Activated CD8-positive, alpha-beta memory T cell treated with anti-CD3 and anti-CD28 coated beads, Interleukin-2, amount 10 ng/mL, durations not matched to agents 7 days and 5 days (primary cell): Measurements from ENCODE around the gene TTC5. TPM values are rescaled to one million over a fixed set of nuclear protein-coding genes. Genes with fewer than 3 reads are reported as not detected.
"Not testable (repeated sequence)": the region's sequence is repeated elsewhere in the genome, so short reads cannot be mapped to it uniquely, and the experiment has no call there.

Experiments
- ATAC-seq: fragments of 150-1000 bp; cut with Tn5 transposase; one replicate; pipeline ENCODE4 v1.10.0; 2021; ENCODE audit warnings: moderate library complexity
- CTCF ChIA-PET: fragments of 350-600 bp; sonication (Branson Sonifier 250); formaldehyde crosslinking; loops from one replicate; lab custom pipeline; 2021; ENCODE audit warnings: antibody characterized with exemption; lab: Charles Lee
- DNase-seq: peaks from one replicate; pipeline ENCODE4 v3.0.0-alpha.2; 2020
- H3K27ac Mint-ChIP-seq: one replicate; pipeline ENCODE4 v1.8.0; 2021; ENCODE audit warnings: mild to moderate bottlenecking, mixed read lengths
- H3K27me3 Mint-ChIP-seq: one replicate; pipeline ENCODE4 v1.8.0; 2021; ENCODE audit warnings: mixed read lengths
- H3K36me3 Mint-ChIP-seq: one replicate; pipeline ENCODE4 v1.8.0; 2021; ENCODE audit warnings: mild to moderate bottlenecking, mixed read lengths
- H3K4me1 Mint-ChIP-seq: one replicate; pipeline ENCODE4 v1.8.0; 2021; ENCODE audit warnings: mixed read lengths
- H3K4me3 Mint-ChIP-seq: one replicate; pipeline ENCODE4 v1.8.0; 2021; ENCODE audit warnings: mild to moderate bottlenecking, moderate library complexity, mixed read lengths
- H3K9me3 Mint-ChIP-seq: one replicate; pipeline ENCODE4 v1.8.0; 2022; ENCODE audit warnings: low read depth, mixed read lengths
- total RNA-seq, 2 experiments: library from RNA; stranded (reverse); gene quantifications; one replicate each; pipeline ENCODE4 v1.2.3, GENCODE V29; 2021

The TTC5 gene
- total RNA-seq, result 10 to 100 TPM; 22.4 to 24.4 TPM

DNA sequence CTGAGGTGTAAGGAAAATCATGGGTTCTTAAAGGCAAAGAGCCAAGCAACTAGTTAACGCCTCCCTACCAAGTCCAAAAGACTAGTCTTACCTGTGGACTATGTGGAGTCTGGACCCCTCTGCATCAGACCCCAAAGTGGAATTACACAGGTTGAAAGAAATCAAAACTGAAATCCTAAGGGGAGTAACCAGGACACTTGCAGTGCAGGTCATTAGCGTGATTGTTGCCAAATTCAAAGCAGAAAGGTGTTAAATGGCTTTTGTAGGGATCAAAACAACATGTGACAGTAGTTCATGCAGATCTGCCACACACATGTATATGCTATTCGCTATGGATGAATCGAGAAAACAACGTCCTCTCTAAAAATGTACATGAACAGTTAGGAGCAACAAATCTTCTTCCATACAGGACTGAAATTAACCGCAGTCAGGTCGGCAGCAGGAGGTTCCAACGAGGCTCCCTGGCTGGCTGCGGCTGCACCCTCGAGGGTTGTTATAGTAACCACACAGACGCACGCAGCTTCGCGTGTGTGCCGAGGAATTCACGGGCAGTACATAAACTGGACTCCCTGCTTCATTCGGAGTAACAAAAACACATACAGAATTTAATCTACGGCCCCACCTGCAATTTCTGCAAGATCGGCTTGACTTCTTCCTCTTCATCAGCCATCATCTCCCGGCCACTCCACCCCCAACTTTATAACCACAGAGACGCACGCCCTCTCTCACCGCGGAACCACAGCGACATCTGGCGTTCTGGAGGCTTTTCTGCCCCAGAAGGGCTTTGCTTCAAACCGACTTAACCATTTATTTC is at the start of gene TTC5:
TSS of gene TTC5 (minus strand) at position 687 of the 814 bp plus-strand sequence. CDS start at position 673, 14 bp downstream.
- Mint-ChIP-seq H3K27ac (peak within 1 kb of the TSS; percentile 76), H3K4me1 (peaks cover 32% of the 10 kb centered on the region), H3K27me3 (no peaks in the 10 kb centered on the region), H3K36me3 (peaks cover 13% of the 10 kb centered on the region), H3K9me3 (no peaks in the 10 kb centered on the region), H3K4me3 (peak within 1 kb of the TSS; percentile 82)
- ATAC-seq (peak; percentile 95), DNase-seq (peak; percentile 92)
- CTCF ChIA-PET, result interaction anchor here (1.0 to 1.3 kb wide), 3 partner anchors 11 to 36 kb away, joined by 3 to 4 read pairs (median 3); no protein-coding TSS in a partner anchor

DNA sequence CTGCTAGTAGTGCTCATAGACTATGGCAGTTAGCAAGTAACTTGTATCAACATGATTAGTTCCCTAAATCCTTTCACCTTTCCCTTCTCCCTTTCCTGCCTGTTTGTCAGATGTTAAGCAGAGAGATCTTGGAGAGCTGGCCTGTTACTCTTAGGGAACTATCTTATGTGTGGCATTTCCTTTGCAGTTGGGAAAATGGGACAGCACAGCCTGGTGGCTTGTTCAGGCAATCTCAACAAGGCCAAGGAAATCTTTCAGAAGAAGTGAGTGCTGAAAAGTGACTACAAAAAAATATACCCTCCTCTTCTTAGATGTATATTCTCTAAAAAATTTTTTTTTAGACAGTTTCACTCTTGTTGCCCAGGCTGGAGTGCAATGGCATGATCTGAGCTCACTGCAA is 45.1 kb upstream of the TTC5 start:
- Mint-ChIP-seq H3K4me1 (peaks cover 10% of the 10 kb centered on the region), H3K4me3 (no peak overlapping the region), H3K9me3 (no peaks in the 10 kb centered on the region), H3K27me3 (no peaks in the 10 kb centered on the region), H3K36me3 (peaks cover 59% of the 10 kb centered on the region), H3K27ac (no peak overlapping the region)
- CTCF ChIA-PET, result interaction anchor here (1.3 kb wide), 1 partner anchor 23 kb away, joined by 3 read pairs; no protein-coding TSS in a partner anchor
- DNase-seq, result no peak
- no peak for ATAC-seq

DNA sequence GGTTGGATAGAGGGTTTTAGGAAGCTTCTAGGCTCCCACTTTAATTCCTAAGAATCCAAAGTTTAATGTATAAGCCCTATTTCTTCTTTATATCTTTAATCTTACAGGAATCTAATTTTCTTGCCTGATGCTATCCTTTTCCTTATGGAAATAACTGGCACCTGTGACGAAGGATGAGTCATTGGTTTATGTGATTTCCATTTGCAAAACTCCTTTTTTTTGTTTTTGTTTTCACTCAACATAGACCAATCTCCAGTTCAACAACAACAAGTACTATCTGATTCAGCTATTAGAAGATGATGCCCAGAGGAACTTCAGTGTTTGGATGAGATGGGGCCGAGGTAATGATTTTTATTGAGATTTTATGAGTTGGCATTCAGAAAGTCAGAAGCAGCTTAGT is 44.5 kb upstream of the TTC5 start:
- peak overlapping the region; percentile 0 for H3K27ac Mint-ChIP-seq
- peaks cover 12% of the 10 kb centered on the region for H3K4me1 Mint-ChIP-seq
- ATAC-seq (no peak), DNase-seq (no peak)
- no peaks in the 10 kb centered on the region for H3K9me3 Mint-ChIP-seq
- no peak overlapping the region for H3K4me3 Mint-ChIP-seq
- CTCF ChIA-PET, result interaction anchor here (0.9 to 1.3 kb wide), 3 partner anchors 12 to 22 kb away, joined by 3 read pairs; no protein-coding TSS in a partner anchor
- H3K27me3 Mint-ChIP-seq, result no peaks in the 10 kb centered on the region
- peaks cover 61% of the 10 kb centered on the region for H3K36me3 Mint-ChIP-seq

DNA sequence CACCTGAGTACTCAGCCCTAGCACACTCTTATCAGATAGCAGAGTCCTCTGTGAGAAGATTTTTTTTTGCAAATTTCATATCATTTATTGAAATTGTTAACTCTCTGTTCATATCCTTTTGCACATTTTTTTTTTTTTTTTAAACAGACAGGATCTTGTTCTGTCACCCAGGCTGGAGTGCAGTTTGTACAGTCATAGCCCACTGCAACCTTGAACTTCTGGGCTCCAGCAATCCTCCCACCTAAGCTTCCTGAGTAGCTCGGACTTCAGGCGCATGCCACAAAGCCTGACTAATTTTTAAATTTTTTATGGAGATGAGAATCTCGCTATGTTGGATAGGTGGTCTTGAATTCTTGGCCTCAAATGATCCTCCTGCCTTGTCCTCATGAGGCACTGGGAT is 42.0 kb upstream of the TTC5 start:
- no peaks in the 10 kb centered on the region for H3K27me3 Mint-ChIP-seq
- H3K27ac Mint-ChIP-seq, result peak overlapping the region; percentile 24
- CTCF ChIA-PET, result interaction anchor here (1.1 to 1.3 kb wide), 2 partner anchors 20 to 68 kb away, joined by 3 to 5 read pairs; no protein-coding TSS in a partner anchor
- ATAC-seq (no peak), DNase-seq (no peak)
- H3K9me3 Mint-ChIP-seq, result no peaks in the 10 kb centered on the region
- H3K4me1 Mint-ChIP-seq, result peaks cover 25% of the 10 kb centered on the region
- H3K4me3 Mint-ChIP-seq, result no peak overlapping the region
- H3K36me3 Mint-ChIP-seq, result peaks cover 48% of the 10 kb centered on the region

GRCh38 chr14:20346713-20347112 is 41.0 kb upstream of the TTC5 start:
- DNase-seq, result no peak
- no peaks in the 10 kb centered on the region for H3K9me3 Mint-ChIP-seq
- H3K27me3 Mint-ChIP-seq, result no peaks in the 10 kb centered on the region
- peak overlapping the region; percentile 5 for H3K27ac Mint-ChIP-seq
- H3K4me3 Mint-ChIP-seq, result no peak overlapping the region
- CTCF ChIA-PET, result no interaction called here
- H3K36me3 Mint-ChIP-seq, result peaks cover 39% of the 10 kb centered on the region
- ATAC-seq, result no peak
- peaks cover 25% of the 10 kb centered on the region for H3K4me1 Mint-ChIP-seq

DNA sequence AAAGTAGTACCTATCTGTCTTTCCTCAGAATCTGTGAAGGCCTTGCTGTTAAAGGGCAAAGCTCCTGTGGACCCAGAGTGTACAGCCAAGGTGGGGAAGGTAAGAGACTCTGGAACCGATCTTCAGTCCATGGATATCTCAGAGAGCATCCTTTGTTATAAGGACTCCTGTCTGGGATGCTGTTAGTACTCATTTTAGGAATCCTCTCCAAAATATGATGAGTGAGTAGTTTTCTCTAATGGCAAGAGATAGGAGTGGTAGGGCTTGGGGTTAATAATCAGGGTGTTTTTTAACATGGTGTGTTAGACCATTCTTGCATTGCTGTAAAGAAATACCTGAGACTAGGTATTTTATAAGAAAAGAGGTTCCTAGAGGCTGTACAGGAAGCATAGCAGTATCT is 39.6 kb upstream of the TTC5 start:
- Mint-ChIP-seq H3K4me3 (no peak overlapping the region), H3K9me3 (no peaks in the 10 kb centered on the region)

GRCh38 chr14:20343862-20344220 is 38.1 kb upstream of the TTC5 start:
- H3K36me3 Mint-ChIP-seq, result peaks cover 22% of the 10 kb centered on the region
- peaks cover 18% of the 10 kb centered on the region for H3K4me1 Mint-ChIP-seq
- H3K27me3 Mint-ChIP-seq, result no peaks in the 10 kb centered on the region
- peak overlapping the region; percentile 86 for H3K27ac Mint-ChIP-seq
- ATAC-seq (no peak), DNase-seq (no peak)
- CTCF ChIA-PET, result interaction anchor here (0.7 to 7.3 kb wide), 11 partner anchors 10 to 339 kb away, joined by 3 to 67 read pairs (median 10); partner anchors contain the start of genes PIP4P1, PNP, RNASE4 and TEP1
- H3K9me3 Mint-ChIP-seq, result no peaks in the 10 kb centered on the region
- peak overlapping the region; percentile 83 for H3K4me3 Mint-ChIP-seq

More for the DNA sequence above, 39.6 kb upstream of the TTC5 start:
- Mint-ChIP-seq H3K27ac (peak overlapping the region; percentile 12), H3K36me3 (peaks cover 31% of the 10 kb centered on the region), H3K4me1 (peaks cover 24% of the 10 kb centered on the region), H3K27me3 (no peaks in the 10 kb centered on the region)
- CTCF ChIA-PET, result no interaction called here
- no peak for ATAC-seq
- no peak for DNase-seq

DNA sequence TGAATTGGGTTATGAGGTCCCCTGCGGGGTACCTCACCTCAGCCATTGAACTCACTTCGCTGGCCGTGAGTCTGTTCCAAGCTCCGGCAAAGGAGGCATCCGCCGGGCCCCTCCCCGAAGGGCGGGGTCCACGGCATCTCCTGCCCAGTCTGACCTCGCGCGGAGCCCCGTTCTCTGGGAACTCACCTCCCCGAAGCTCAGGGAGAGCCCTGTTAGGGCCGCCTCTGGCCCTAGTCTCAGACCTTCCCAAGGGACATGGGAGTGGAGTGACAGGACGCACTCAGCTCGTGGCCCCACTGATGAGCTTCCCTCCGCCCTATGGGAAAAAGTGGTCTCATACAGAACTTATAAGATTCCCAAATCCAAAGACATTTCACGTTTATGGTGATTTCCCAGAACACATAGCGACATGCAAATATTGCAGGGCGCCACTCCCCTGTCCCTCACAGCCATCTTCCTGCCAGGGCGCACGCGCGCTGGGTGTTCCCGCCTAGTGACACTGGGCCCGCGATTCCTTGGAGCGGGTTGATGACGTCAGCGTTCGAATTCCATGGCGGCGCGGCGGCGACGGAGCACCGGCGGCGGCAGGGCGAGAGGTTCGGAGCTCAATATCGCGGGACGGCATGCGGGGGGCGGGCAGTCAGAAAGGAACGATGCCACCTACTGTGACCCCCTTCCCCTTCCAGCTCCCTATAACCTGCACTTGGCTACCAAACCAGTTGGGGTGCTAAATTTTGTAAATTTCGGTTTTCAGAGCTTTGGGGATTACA is 37.5 kb upstream of the TTC5 start, which contains the start of gene PARP2:
TSS of gene PARP2 (plus strand) at position 544 of the 770 bp plus-strand sequence. CDS start at position 551, 7 bp downstream.
- CTCF ChIA-PET, result interaction anchor here (0.6 to 7.3 kb wide), 17 partner anchors 9 to 340 kb away, joined by 3 to 67 read pairs (median 7); partner anchors contain the start of genes PIP4P1, PNP, RNASE4 and TEP1
- peaks cover 20% of the 10 kb centered on the region for H3K36me3 Mint-ChIP-seq
- peak within 1 kb of the TSS; percentile 86 for H3K27ac Mint-ChIP-seq
- H3K4me3 Mint-ChIP-seq, result peak within 1 kb of the TSS; percentile 83
- DNase-seq, result peak; percentile 98
- peaks cover 18% of the 10 kb centered on the region for H3K4me1 Mint-ChIP-seq
- no peaks in the 10 kb centered on the region for H3K27me3 Mint-ChIP-seq
- H3K9me3 Mint-ChIP-seq, result no peaks in the 10 kb centered on the region
- ATAC-seq, result peak; percentile 93

DNA sequence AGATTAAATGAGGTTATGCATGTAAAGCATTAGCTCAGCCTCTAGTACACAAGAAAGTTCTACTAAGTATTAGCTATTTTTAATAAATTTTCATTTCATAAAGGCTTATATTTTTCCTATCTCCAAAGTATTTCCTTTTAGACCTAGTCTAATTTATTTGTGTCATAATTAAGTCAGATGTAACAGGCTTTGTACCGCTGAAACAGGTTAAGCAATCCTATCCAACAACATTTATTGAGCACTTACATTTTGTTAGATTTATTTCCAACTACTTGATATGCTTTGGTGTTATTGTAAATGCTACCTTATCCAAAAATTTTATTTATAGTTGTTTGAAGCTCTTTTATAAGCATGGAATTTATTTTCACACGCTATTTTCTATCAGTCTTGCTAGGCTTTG is 35.9 kb upstream of the TTC5 start:
- ATAC-seq (no peak), DNase-seq (no peak)
- CTCF ChIA-PET, result interaction anchor here (0.7 to 7.3 kb wide), 7 partner anchors 8 to 272 kb away, joined by 3 to 67 read pairs (median 12); partner anchors contain the start of genes OSGEP and TTC5
- Mint-ChIP-seq H3K27ac (no peak overlapping the region), H3K4me3 (peak overlapping the region; percentile 83), H3K36me3 (peaks cover 12% of the 10 kb centered on the region), H3K9me3 (no peaks in the 10 kb centered on the region), H3K27me3 (no peaks in the 10 kb centered on the region), H3K4me1 (peaks cover 17% of the 10 kb centered on the region)

DNA sequence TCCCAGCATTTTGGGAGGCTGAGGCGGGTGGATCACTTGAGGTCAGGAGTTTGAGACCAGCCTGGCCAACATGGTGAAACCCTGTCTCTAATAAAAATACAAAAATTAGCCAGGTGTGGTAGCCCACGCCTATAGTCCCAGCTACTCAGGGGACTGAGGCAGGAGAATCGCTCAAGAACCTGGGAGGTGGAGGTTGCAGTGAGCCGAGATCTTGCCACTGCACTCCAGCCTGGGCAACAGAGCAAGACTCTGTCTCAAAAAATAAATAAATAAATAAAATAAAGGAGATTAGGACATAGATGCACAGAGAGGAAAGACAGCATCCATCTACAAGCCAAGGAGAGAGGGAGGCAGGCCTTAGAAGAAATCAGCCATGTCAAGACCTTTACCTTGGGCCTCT is 35.3 kb upstream of the TTC5 start:
- peaks cover 17% of the 10 kb centered on the region for H3K4me1 Mint-ChIP-seq
- H3K27ac Mint-ChIP-seq, DNase-seq, H3K4me3 Mint-ChIP-seq, H3K27me3 Mint-ChIP-seq, H3K9me3 Mint-ChIP-seq, ATAC-seq, H3K36me3 Mint-ChIP-seq: not testable (repeated sequence)
- CTCF ChIA-PET, result interaction anchor here (0.8 to 7.3 kb wide), 4 partner anchors 12 to 269 kb away, joined by 3 to 67 read pairs (median 16); partner anchors contain the start of gene TTC5

DNA sequence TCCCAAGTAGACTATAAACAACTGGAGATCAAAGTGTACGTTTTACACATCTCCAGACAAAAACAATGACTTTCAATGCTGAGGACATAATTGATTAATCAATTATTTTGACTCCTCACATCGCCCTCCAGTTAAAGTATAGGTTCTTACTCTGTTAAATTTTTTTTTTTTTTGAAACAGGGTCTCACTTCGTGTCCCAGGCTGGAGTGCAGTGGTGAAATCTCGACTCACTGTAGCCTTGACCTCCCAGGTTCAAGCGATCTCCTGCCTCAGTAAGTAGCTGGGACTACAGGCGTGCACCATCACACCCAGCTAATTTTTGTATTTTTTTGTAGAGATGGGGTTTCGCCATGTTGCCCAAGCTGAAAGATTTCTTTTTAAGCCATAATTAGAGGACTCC is 28.3 kb upstream of the TTC5 start:
- ATAC-seq (no peak), DNase-seq (no peak)
- CTCF ChIA-PET, result interaction anchor here (1.2 to 2.7 kb wide), 5 partner anchors 9 to 279 kb away, joined by 4 to 18 read pairs (median 6); partner anchors contain the start of genes PARP2 and TEP1
- no peak overlapping the region for H3K4me3 Mint-ChIP-seq
- no peak overlapping the region for H3K27ac Mint-ChIP-seq
- peaks cover 7% of the 10 kb centered on the region for H3K36me3 Mint-ChIP-seq
- no peaks in the 10 kb centered on the region for H3K27me3 Mint-ChIP-seq
- no peaks in the 10 kb centered on the region for H3K9me3 Mint-ChIP-seq
- H3K4me1 Mint-ChIP-seq, result peaks cover 44% of the 10 kb centered on the region

DNA sequence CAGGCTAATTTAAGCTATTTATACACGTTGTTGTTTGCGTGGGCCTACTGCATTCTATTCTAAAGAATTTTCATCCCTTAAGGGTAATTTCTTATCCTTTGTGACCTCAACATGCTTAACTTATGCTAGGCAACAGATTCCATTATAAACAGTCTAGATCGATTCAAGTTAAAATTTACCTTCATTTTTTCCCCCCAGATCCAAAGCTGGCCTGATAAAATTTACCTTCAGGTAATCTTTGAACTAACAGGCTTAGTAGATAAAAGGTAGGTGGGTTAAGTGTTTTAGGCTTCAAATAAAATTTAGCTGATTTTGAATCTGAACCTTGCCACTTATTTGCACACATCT is 27.7 kb upstream of the TTC5 start:
- Mint-ChIP-seq H3K4me1 (peaks cover 50% of the 10 kb centered on the region), H3K36me3 (peaks cover 12% of the 10 kb centered on the region), H3K27me3 (no peaks in the 10 kb centered on the region), H3K4me3 (peak overlapping the region; percentile 93), H3K9me3 (no peaks in the 10 kb centered on the region), H3K27ac (peak overlapping the region; percentile 94)
- CTCF ChIA-PET, result interaction anchor here (1.2 to 2.7 kb wide), 6 partner anchors 9 to 348 kb away, joined by 4 to 18 read pairs (median 6); partner anchors contain the start of genes PARP2 and TEP1
- DNase-seq (no peak), ATAC-seq (no peak)
